Right ventricle myocardium inferior (tissue), 1 donor: ENCODE data around the gene CNGA2. TPM values are rescaled to one million over a fixed set of nuclear protein-coding genes. Genes with fewer than 3 reads are reported as not detected.

Experiments used
- ATAC-seq: fragments of 200-7000 bp; cut with Tn5 transposase; one replicate; pipeline ENCODE4 v1.9.1; 2020; ENCODE audit warnings: mild to moderate bottlenecking, moderate library complexity
- DNase-seq: peaks from one replicate; pipeline ENCODE4 v3.0.0; 2021; ENCODE audit errors: missing footprints
- intact Hi-C: fragments of 100-400 bp; cut with DNase I; formaldehyde crosslinking; loops from one replicate; pipeline ENCODE4 v1.11.0; 2022
- total RNA-seq: library from RNA; stranded (reverse); fragmentation: NEBNext Ultra II Directional; extraction: Animal tissue kit (Norgen Biotek cat#: 25700); gene quantifications from one replicate; pipeline ENCODE4 v1.2.1, GENCODE V29; 2021
- donor health status: DM: no; HTN: yes; CAD: no; lungs with severe emphysema.

The CNGA2 gene
- total RNA-seq, 1 donor from 2014 or later, result not detected

- no peak for DNase-seq
- intact Hi-C loops, result no loop called here
- ATAC-seq, result no peak
These were observed 7.8 kb downstream of the CNGA2 start for GRCh38 chrX:151742311-151742710.

DNA sequence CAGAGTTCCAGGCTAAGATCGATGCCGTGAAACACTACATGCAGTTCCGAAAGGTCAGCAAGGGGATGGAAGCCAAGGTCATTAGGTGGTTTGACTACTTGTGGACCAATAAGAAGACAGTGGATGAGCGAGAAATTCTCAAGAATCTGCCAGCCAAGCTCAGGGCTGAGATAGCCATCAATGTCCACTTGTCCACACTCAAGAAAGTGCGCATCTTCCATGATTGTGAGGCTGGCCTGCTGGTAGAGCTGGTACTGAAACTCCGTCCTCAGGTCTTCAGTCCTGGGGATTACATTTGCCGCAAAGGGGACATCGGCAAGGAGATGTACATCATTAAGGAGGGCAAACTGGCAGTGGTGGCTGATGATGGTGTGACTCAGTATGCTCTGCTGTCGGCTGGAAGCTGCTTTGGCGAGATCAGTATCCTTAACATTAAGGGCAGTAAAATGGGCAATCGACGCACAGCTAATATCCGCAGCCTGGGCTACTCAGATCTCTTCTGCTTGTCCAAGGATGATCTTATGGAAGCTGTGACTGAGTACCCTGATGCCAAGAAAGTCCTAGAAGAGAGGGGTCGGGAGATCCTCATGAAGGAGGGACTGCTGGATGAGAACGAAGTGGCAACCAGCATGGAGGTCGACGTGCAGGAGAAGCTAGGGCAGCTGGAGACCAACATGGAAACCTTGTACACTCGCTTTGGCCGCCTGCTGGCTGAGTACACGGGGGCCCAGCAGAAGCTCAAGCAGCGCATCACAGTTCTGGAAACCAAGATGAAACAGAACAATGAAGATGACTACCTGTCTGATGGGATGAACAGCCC, 9.3 kb downstream of the CNGA2 start:
- intact Hi-C loops, result no loop called here
- DNase-seq (no peak), ATAC-seq (no peak)

DNA sequence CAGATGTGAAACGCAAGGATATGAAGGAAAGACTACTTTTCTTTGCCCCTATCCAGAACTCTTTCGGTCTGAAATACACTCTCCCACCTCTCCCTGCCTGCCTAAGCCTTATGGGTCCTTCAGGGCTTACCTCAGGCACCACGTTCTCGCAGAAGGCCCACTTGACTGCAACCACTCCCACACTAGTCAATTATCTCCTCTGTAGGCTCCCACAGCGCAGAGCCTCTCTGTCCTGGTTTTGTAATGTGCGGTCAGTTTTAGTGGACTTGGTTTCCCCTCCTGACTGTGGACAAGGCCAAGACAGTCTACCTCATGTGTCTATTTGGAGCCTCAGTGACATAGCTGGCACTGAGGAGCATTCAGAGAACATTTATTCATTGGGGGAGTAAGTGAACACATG, 11.1 kb downstream of the CNGA2 start:
- intact Hi-C loops, result no loop called here
- ATAC-seq (no peak), DNase-seq (no peak)

GRCh38 chrX:151746502-151746901, 12.0 kb downstream of the CNGA2 start:
- DNase-seq (no peak), ATAC-seq (no peak)
- intact Hi-C loops, result no loop called here

DNA sequence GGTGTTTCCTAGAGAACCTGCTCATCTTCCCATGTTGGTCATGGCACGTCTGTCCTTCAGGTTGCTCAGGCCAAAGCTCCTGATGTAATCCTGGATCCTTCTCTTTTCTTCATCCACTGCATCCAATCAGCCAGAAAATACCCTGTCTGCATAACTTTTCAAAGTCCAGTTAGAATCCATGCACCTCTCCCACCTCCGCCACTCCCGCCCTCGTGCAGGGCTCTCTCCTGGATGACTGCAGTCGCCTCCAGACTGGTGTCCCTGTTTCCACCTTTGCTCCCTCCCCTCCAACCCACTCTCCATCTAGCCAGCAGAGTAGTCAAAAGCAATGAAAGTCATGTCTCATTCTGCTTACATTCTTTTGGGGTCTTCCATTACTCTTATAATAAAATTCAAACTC, 16.0 kb downstream of the CNGA2 start:
- intact Hi-C loops, result loop anchor here (10.0 kb wide), 1 partner anchor 1064 kb away; no protein-coding TSS in a partner anchor
- DNase-seq, result no peak

GRCh38 chrX:151752847-151753246, 18.3 kb downstream of the CNGA2 start:
- intact Hi-C loops, result loop anchor here (2.0 to 10.0 kb wide), 2 partner anchors 882 to 1062 kb away; no protein-coding TSS in a partner anchor
- ATAC-seq (no peak), DNase-seq (no peak)

More for the DNA sequence above, 16.0 kb downstream of the CNGA2 start:
- ATAC-seq, result no peak

DNA sequence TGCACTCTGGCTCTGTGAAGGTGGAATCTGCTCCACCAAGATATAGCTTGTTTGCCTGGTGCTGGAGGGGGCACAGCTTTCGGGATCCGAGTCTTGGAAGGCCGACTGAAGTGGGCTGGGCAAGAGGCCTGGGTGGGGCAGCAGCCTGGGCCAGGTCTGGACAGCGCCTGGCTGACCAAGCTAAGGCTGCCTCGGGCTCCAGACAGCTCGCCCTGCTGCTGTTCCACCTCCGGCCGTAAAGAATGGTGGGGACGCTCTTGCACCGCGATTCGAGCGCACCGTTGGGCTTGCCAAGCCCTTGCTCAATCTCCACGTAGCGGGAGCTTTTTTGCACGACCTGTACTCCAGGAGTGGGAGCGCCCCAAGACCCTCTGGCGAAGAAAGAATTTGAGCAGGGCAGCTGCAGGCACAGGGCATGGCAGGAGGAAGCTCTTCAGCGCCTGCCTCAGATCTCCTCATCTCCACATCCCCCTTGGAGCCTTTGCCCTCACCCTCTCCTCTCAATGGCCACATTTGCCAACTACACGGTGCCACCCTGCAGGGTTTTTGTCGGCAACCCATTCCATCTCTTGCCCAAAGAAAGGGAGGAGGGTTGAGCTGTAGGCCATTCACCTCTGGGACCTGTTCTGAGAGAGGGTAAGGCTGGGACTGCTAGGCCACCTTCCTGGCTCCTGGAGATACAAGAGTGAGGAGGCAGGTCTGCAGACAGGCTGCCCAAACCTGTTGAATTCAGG, 18.9 kb downstream of the CNGA2 start:
- intact Hi-C loops, result loop anchor here (2.0 to 10.0 kb wide), 2 partner anchors 881 to 1061 kb away; no protein-coding TSS in a partner anchor
- ATAC-seq, result peak; percentile 84
- DNase-seq, result no peak

DNA sequence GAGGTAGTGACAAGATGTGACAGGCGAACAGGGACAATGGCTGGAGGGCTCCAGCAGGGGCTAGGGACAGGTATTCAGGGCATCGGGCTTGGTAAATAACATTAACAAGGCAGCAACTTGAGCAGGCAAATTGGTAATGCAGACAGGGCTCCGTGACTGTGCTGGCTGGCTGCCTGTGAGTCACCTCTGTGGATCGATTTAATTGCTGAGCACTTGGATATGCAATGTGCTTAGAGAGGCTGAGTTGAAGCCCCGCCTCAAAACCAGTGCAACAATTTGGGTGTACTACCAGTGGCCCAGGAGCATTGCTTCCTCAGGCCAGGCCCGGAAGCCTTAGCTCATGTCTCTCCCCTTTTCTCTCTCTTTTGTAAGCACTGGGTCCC, 19.5 kb downstream of the CNGA2 start:
- intact Hi-C loops, result loop anchor here (10.0 kb wide), 1 partner anchor 1061 kb away; no protein-coding TSS in a partner anchor
- ATAC-seq (no peak), DNase-seq (no peak)

GRCh38 chrX:151754641-151755215, 20.2 kb downstream of the CNGA2 start:
- DNase-seq, result no peak
- no peak for ATAC-seq
- intact Hi-C loops, result loop anchor here (10.0 kb wide), 1 partner anchor 1060 kb away; no protein-coding TSS in a partner anchor

DNA sequence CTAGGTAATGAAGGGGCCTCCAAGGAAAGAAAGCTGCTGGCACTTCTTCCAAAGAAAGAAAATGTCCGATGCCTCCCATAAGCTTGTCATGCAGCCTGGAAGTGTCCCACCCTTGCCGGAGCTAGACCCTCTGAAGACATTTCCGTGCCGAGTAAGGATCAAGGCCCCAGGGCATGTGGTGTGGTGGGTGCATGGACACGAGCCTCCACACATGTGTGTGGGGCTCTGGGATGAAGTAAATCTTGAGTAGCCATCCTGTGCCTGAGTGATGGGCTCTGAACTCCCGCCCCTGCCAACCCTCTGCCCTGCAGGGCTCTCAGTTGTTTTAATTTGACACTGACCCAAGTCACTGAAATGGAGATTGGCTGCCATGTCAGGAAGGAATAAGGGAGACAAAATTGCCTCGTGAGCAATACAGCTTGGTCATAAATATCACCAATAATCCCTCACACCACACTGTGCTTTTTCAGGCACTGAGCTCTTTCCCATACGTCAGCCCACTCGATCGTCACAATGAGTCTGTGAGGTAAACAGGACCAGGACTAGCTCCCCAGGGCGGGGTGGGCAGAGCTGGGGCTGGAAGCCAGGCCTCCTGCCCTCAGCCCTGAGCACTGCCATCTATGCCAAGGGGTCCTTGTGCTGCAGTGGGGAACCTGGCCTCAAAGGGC, 24.6 kb downstream of the CNGA2 start:
- DNase-seq (no peak), ATAC-seq (no peak)
- intact Hi-C loops, result loop anchor here (10.0 kb wide), 1 partner anchor 1056 kb away; no protein-coding TSS in a partner anchor

GRCh38 chrX:151762802-151763201, 28.3 kb downstream of the CNGA2 start:
- intact Hi-C loops, result no loop called here
- no peak for ATAC-seq
- DNase-seq, result no peak

DNA sequence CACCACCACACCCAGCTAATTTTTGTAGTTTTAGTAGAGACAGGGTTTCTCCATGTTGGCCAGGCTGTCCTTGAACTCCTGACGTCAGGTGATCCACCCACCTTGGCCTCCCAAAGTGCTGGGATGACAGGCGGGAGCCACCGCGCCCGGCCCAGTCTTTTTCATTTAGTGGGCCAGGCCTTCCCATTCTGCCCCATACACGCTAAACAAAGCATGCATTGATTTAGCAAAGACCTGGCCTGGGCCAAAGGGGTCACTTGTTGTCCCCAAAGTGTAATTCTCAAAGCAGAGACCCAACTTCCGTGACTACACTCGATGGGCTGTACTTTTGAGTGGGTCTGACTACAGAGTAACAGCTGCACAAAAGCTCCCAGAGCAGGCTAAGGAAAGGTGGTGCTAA, 29.2 kb downstream of the CNGA2 start:
- intact Hi-C loops, result no loop called here
- ATAC-seq (no peak), DNase-seq (no peak)

GRCh38 chrX:151765026-151765425, 30.5 kb downstream of the CNGA2 start:
- no peak for DNase-seq
- intact Hi-C loops, result no loop called here
- no peak for ATAC-seq

DNA sequence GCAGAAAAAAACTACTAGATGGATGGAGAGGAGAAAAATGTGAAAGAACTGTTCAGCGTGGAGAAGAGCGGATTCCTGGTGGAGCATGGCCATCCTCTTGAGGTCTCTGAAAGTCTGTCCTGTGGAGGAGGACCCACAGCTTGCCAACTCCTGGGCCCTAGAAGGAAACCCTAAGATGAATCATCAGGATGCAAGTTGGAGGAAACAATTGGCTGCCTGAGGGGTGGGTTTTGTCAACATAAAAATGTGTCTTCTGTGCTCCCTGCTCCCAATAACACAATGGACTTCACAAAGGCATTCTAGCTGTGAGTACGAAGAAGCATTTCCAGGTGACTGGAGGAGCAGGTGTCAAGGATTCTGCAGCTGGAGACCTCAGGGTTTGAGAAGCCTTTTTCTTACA, 37.2 kb downstream of the CNGA2 start:
- intact Hi-C loops, result no loop called here

GRCh38 chrX:151773434-151773833, 38.9 kb downstream of the CNGA2 start:
- intact Hi-C loops, result no loop called here
- no peak for ATAC-seq
- DNase-seq, result no peak

More for the DNA sequence above, 37.2 kb downstream of the CNGA2 start:
- DNase-seq, result no peak
- ATAC-seq, result no peak

DNA sequence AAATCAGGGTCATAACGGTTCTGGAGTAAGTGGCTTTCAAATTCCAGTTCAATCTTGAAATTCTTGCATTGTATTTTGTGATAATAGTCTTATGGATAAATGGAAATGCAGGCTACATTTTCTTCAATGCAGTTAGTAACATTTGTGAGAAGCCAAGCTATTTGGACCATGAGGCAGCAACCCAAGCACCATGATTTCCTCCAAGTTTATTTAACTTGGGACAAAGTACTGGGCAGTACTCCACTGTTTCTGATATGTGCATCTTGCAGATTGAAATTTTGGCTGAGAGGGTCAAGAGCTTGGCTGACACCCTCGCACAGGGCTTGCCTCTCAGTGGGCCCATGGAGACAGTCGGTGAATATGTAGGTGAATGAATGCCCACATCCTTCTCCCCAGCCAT, 39.9 kb downstream of the CNGA2 start:
- ATAC-seq (no peak), DNase-seq (no peak)
- intact Hi-C loops, result no loop called here

DNA sequence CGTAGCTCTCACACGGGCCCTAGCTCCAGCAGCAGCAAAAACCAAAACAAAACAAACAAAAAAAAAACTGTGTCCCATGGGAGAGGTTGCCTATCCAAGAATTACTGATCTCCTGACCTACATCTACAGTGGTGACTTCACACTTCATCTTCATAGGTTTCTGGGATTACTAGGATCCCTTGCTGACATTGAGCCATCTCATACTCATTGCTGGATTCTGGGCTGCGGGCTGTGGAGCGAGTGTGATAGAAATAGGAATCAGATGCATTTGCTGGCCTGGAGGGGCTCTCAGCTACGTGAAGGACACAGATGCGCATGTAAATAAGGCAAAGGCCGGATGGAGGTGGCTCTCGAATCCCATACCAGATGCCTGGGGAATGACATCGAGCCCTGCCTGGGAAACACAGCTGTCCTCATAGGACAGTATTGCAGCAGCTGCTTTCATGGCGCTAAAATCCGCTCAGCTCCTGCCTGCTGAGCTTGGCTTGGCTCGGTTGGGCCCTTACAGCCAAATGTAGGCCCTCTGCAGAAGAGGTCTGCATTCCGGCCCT, 41.7 kb downstream of the CNGA2 start:
- intact Hi-C loops, result no loop called here
- DNase-seq (no peak), ATAC-seq (peak; percentile 74)

DNA sequence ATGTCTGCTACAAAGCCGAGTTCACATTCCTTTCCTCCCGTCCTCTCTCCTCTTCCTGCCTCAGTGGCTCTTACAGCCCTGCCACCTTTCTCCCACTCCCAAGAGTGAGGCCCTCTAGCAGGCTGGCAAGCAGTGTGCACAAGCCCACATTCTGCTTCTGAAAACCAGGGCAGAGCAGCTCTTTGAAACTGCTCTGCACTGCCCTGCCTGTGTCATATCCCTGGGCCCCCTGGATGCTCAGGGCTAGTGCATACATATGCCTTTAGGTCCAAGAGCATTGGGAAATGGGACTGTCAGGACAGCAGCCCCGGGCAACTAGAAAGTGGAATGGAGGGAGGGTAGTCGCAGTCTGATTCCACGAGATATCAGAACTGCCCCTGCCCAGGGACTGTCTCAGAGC, 42.4 kb downstream of the CNGA2 start:
- DNase-seq (no peak), ATAC-seq (no peak)
- intact Hi-C loops, result no loop called here

- intact Hi-C loops, result no loop called here
- no peak for ATAC-seq
- no peak for DNase-seq
These were observed 44.7 kb downstream of the CNGA2 start for GRCh38 chrX:151779258-151779657.
